Erythroblast (primary cell): ENCODE results near the gene RAB3A.

Experiments used
- GATA1 ChIP-seq: IDR thresholded peaks from 2 replicates; pipeline ENCODE4 v1.6.1; 2011; ENCODE audit warnings: low read depth, mild to moderate bottlenecking, control low read depth, low read length, moderate library complexity
- POLR2A ChIP-seq: IDR thresholded peaks from 2 replicates; pipeline ENCODE4 v1.6.1; 2011; ENCODE audit warnings: mild to moderate bottlenecking, low read length

DNA sequence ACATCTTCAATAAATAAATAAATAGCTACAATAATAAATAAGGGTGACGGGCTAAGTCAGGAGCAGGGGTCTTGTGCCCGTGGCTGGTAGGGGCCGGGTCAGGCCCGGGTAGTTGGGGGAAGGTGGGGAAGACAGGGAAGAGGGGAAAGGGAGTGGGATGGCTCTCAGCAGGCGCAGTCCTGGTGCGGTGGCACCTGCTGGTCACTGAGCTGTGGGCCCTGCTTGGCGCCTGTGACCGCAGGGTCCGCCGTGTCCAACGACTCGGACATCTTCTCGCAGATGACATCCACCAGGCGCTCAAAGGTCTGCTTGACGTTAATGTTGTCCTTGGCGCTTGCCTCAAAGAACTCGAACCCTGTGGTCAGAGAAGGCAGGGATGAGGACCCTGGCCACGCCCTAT is 6.5 kb downstream of the RAB3A start:
- TF ChIP-seq POLR2A (no peak), GATA1 (no peak)
